ENCODE data around the gene NDST1.

The NDST1 gene

GRCh38 chr5:150525163-150525562, 17.2 kb downstream of the NDST1 start:
- no peak for DNase-seq

- no peak for DNase-seq
These were observed 17.9 kb downstream of the NDST1 start for GRCh38 chr5:150525781-150526180.

- DNase-seq = no peak
These were observed 19.1 kb downstream of the NDST1 start for GRCh38 chr5:150527038-150527437.

GRCh38 chr5:150527808-150528207, 19.9 kb downstream of the NDST1 start:
- DNase-seq = no peak

GRCh38 chr5:150528924-150529546, 21.1 kb downstream of the NDST1 start:
- DNase-seq = no peak

- DNase-seq = no peak
These were observed 21.6 kb downstream of the NDST1 start for GRCh38 chr5:150529555-150529954.

GRCh38 chr5:150530423-150530822, 22.5 kb downstream of the NDST1 start:
- DNase-seq = no peak

GRCh38 chr5:150530951-150531588, 23.1 kb downstream of the NDST1 start:
- no peak for DNase-seq

GRCh38 chr5:150531686-150532085, 23.8 kb downstream of the NDST1 start:
- no peak for DNase-seq

- DNase-seq = no peak
These were observed 24.2 kb downstream of the NDST1 start for GRCh38 chr5:150532151-150532550.

GRCh38 chr5:150532996-150533395, 25.1 kb downstream of the NDST1 start:
- no peak for DNase-seq

- DNase-seq = no peak
These were observed 26.9 kb downstream of the NDST1 start for GRCh38 chr5:150534811-150535210.

GRCh38 chr5:150535611-150536010, 27.7 kb downstream of the NDST1 start:
- DNase-seq = no peak

GRCh38 chr5:150538007-150538917, 30.3 kb downstream of the NDST1 start:
- peak; percentile 46 for DNase-seq

GRCh38 chr5:150539206-150539605, 31.3 kb downstream of the NDST1 start:
- DNase-seq = no peak

- DNase-seq = no peak
These were observed 32.1 kb downstream of the NDST1 start for GRCh38 chr5:150540042-150540441.

GRCh38 chr5:150540615-150541396, 32.9 kb downstream of the NDST1 start:
- peak; percentile 93 for DNase-seq

GRCh38 chr5:150541397-150541675, 33.4 kb downstream of the NDST1 start:
- DNase-seq = no peak

- DNase-seq = no peak
These were observed 34.0 kb downstream of the NDST1 start for GRCh38 chr5:150541895-150542294.

- no peak for DNase-seq
These were observed 35.1 kb downstream of the NDST1 start for GRCh38 chr5:150542933-150543445.

- DNase-seq = peak; percentile 69
These were observed 36.8 kb downstream of the NDST1 start for GRCh38 chr5:150544611-150545219.

- DNase-seq = no peak
These were observed 37.3 kb downstream of the NDST1 start for GRCh38 chr5:150545246-150545645.

GRCh38 chr5:150548123-150548522, 40.2 kb downstream of the NDST1 start:
- no peak for DNase-seq
